HG02981 (cell line): ENCODE data around the gene CSAD.

ENCODE experiments used
- ATAC-seq: cut with Tn5 transposase; IDR thresholded peaks from one replicate; pipeline ENCODE4 v1.9.1; 2021; ENCODE audit warnings: mild to moderate bottlenecking, moderate library complexity; ENCODE audit not compliant: unreplicated experiment

Gene CSAD, protein sequence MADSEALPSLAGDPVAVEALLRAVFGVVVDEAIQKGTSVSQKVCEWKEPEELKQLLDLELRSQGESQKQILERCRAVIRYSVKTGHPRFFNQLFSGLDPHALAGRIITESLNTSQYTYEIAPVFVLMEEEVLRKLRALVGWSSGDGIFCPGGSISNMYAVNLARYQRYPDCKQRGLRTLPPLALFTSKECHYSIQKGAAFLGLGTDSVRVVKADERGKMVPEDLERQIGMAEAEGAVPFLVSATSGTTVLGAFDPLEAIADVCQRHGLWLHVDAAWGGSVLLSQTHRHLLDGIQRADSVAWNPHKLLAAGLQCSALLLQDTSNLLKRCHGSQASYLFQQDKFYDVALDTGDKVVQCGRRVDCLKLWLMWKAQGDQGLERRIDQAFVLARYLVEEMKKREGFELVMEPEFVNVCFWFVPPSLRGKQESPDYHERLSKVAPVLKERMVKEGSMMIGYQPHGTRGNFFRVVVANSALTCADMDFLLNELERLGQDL

DNA sequence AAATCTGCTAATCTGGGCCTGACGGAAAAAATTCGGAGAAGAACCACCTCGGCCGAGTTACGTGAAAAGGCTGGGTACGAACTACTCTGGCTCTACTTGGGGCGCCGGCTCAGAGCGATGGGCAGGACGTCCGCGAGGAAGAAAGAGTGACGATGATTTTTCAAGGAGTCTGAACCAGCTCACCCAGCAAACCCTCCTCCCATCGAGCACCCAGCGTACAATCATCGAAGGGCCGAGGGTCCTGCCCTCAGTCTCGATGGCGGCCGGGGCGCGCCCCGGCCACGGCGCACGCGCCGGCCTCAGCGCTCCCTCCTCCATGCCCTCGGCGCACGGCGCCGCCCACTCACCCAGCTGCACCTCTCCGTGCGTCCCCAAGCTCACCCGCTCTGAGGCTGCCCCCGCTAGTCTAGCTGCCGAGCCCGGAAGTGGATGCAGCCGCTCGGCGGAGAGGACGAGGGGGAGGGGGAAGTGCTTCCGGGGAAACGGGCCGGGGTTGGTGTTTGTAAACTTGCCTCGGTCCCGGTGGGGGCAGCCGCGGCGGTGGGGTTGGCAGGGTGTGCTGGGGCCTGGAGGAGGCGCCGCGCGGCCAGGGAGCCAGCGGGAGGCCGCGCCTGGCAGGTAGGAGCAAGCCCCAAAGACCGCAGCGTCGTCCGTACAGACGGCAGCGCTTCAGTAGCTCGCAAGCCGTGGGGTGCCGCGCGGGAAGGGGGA is at the start of gene CSAD, which contains the start of gene ZNF740:
CSAD (minus strand) TSS at position 706 of the 711 bp plus-strand sequence. CDS start 7,455 bp downstream, outside the sequence.
ZNF740 (plus strand) TSS at position 503 of the 711 bp plus-strand sequence. CDS start 1,262 bp downstream, outside the sequence.
- peak; percentile 93 for ATAC-seq

DNA sequence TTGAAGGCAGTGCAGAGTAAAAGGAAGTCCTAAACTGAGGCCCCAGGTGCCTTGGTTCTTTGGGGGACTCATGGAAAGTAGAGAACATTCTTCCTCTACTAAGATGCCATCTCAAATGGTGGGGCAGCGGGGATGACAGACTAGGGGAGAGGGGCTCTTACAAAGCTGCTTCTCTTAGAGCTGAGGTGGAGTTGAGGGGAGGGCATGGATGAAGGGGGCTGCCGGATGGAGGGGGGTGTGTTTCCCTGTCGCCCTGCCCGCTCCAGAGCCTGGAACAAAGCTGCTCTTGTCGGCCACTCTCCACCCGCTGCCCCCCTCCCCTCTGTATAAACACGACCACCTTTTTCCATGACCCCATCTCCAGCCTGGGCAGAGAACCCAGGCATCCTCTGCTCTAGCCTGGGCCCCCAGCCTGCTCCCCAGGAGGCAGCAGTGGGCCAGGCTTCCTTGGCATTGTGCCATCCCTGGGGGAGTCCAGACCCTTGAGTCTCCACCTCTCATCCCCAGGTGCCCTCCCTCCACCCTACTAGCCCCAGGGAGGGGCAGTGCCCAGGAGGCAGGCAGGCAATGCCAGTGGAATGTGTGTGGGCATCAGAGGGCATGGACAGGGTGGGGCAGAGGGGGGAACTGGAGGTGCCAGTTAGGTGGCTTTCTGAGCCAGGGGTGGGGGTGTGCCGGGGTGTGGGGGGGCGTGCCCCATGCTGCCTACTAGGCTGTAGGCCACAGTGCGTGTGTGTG is 49.6 kb upstream of the CSAD start:
- ATAC-seq: no peak

DNA sequence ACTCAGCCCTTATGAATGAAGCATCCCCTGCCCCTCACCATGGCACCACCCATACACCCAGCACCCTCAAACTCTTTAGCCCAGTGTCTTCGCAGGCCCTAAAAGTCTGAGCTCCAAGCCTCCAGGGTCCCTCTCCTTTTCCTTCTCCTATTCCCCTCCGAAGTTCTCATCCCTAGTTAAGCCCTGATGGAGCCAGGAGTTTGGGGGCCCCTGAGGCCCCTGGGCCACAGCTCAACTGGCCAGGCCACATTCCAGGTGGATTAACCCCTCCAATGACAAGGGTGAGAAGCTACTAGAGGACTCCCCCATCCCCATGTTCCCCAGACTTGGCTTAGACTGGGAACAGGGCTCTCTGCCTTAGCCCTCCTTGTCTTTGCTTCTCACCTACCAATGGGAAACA is 48.7 kb upstream of the CSAD start:
- no peak for ATAC-seq

DNA sequence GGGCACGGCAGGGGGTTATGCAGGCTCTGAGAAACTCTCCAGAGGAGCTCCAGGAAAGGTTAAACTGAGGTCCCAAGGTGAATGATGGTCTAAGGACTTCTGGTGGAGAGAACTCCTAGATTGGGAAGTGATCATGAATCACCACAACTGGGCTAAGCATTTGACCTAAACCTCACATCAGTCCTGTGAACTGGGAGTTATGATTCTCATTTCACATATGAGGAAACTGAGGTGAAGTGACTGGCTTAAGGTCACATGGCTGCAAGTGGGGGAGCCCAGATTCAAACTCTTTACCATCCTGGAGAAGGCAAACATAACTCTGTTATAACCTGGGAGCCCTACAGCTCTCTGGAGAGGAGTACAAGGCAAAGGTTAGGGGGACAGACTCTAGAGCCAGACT is 47.1 kb upstream of the CSAD start:
- ATAC-seq: no peak

DNA sequence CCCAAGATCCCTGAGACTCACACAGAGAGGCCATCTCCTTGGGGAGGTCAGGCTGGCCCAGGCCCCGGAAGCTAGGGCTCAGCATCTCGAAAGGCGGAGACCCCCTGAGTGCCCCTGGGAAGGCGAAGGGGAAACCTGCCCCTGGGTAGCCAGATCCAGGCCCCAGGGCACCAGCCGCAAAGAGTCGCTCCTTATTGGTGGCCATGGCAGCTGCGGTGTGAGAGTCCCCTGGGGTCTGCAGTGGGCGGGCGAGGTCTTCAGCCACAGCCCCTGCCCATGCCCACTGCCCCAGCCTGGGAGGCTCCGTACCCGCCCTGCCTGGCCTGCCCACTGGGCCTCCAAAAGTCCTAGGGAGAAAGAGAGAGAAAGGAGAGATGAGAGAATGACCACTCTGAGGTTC is 46.6 kb upstream of the CSAD start:
- no peak for ATAC-seq

DNA sequence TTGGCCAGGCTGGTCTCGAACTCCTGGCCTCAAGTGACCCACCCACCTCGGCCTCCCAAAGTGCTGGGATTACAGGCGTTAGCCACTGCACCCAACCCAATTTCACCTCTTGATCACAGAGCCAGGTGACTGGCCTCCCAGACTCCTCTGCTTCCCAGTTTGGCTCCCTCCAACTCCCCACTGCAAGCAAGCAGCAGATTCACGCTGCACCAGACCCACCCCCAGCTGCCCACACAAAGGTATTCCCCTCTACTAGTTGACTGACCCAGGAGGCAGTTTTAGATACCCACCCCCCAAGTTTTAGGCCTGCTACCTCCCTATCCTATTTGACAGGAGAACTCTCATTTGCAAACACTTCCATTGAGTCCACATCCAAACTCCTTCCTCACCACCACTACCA is 46.1 kb upstream of the CSAD start:
- no peak for ATAC-seq

DNA sequence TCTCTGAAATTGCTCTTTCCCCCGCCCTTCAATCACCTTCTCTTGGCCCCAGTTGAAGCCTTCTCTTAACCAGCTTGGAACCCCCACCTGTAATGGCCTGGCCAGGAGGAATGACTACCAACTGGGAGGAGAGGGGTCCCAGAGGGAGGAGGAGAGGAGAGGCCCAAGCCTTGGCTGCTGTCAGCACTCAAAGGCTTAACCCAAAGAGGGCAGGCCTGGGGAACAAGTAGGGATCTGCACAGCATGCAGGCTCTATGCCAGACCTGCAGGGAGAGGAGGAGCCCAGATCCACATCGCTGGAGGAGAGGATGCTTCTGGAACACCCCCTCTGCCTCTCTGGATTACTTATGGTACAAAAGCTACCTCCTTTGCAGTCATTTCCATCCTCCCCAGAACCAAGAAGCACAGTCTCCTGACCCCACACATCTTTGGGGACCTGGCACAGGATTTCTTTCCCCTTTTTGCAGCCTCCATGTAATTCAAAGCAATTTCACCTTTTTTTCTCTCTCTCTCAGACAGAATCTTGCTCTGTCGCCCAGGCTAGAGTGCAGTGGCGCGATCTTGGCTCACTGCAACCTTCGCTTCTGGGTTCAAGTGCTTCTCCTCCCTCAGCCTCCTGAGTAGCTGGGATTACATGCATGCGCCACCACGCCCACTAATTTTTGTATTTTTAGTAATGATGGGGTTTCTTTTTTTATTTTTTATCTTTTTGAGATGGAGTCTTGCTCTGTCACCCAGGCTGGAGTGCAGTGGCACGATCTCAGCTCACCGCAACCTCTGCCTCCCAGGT is 45.1 kb upstream of the CSAD start:
- no peak for ATAC-seq

DNA sequence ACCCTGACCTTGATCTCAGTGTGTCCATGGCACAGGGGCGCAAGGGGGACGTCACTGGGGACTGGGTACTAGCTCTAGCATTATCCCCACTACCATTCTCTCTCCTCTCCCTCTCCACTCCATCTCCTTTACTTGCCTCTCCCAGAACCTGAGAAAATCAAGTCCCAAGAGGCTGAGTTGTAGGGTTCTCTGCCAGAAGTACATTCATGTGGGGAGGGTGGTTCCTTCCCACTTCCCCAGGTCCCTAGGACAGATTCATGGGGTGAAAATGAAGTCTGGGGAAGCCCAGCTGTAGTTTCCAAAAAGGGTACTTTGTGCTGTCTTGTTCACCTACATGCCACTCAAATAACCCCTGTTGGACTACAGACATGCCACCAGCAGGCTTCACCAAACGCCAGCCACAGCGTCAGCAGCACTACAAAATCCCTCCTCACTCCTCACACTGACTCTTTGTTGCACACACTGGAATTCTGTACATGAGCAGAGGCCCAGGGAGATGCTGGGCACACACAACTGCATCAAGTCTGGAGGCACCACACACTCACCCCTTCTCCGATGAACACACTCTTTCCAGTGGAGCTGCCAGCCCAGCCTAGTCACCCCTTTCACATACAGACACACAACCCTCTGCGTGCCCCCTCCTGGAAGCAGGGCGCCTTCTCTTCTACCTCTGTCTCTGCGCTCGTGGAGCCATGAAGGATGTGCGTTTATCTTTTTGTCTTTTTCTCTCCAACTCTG is 44.3 kb upstream of the CSAD start:
- ATAC-seq: no peak

DNA sequence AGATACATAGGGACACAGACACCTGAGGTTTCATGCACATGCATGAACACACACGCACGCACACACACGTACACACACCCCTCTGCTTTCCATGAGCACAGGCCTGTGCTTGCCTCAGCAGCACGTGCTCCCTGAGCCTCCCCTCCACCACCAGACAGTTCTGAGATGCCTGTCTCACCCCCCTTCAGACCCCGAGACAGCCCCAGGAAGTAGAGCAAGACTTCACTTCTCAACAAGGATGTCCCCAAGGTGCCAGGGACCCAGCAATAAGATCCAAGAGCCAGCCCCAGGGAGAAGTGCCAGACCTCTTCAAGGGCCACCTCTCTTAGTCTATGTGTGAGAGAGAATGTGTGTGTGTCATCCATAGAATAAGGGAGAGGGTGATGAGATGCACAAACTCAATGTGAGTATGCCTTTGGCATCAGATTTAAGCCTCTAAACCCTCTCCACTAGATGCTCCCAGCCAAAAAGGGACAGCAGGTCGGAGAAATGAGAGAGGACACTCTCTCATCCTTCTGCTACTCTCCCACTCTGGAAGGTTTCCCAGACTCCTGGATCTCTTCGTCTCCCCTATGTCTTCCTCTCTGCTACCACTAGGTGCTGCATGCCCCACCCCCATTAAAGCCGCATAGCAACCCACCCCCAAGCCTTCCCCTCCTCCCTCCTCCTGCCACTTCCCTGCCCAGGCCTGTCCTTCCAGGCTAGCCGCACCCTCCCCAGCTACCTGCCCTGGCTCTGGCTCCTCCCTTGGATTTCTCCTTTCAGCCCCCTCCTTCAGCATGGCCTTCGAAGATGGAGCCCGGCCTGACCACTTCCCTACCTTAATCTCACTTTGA is 43.6 kb upstream of the CSAD start:
- no peak for ATAC-seq

DNA sequence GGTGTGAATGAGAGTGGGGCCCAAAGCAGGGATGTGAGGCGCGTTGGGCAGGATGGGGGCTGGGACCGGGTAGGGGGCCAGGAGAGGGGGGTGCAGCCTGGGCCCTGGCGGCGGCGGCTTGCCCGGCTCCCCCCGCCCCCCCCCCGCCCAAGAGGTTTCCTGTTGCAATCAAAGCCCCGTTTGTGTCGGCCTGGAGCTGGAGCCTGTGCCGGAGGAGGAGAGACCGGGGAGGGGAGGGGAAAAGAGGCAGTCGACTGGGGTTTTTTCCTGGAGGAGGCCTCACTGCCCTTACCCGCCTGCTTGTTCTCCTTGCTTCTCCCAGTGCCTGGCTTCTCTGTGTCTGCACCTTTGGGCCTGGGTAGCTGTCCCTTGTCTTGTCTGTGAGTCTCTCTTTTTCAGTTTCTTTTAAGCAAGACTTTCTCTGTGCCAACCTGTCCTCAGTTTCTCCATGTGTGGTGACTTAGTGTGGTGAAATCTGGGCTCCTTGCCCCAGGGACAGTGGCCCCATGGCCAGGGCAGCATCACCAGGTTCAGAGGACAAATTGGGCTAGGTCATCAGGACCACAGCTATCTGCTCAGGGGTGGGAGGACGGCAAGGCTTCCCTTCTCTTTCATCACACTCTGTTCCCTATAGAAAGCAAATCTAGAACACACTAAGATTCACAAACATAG is 42.8 kb upstream of the CSAD start:
- ATAC-seq: no peak

DNA sequence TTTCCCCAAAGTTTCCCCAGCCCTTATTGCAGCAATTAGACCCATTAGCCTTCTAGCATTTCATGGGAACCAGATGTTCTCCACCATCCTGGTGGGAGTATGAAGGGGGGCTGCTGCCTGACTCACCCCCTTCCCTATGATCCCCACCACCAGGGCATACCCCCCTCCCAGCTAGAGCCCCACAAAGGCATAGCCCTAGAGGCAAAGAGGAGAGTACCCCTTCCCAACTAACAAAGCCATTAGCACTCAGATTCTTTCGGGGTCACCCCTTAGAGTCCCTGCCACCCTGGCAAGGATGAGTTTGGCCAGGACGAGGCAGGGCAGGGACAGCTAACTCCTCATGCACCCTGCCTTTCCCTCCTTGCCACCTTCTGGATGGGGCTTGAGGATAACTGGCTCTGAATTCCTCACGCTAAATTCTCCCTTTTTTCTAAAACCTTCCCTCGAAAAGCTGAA is 42.1 kb upstream of the CSAD start:
- ATAC-seq: no peak

DNA sequence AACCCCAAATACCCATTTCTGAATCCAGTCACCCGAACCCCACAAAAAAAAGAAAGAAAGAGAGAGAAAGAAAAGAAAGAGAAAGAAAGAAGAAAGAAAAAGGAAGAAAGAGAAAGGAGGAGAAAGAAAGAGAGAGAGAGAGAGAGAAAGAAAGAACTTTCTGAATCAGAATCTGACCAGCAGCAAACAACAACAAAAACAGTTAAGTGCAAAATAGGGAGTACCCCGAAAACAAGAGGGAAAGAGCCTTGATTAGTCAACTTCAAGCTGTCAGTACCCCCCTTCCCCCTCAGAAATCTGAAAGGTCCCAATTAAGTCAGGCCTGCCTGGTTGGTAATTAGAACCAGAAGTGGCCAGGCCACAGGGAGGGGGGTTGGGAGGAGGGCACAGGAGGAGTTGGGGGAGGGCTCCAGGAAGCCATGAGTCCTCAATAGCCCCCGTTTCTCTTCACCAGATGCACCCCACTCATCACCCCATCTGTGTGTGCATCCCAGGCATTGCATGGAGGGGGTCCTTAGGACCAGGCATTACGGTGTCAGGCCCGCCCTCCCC is 41.5 kb upstream of the CSAD start:
- no peak for ATAC-seq

DNA sequence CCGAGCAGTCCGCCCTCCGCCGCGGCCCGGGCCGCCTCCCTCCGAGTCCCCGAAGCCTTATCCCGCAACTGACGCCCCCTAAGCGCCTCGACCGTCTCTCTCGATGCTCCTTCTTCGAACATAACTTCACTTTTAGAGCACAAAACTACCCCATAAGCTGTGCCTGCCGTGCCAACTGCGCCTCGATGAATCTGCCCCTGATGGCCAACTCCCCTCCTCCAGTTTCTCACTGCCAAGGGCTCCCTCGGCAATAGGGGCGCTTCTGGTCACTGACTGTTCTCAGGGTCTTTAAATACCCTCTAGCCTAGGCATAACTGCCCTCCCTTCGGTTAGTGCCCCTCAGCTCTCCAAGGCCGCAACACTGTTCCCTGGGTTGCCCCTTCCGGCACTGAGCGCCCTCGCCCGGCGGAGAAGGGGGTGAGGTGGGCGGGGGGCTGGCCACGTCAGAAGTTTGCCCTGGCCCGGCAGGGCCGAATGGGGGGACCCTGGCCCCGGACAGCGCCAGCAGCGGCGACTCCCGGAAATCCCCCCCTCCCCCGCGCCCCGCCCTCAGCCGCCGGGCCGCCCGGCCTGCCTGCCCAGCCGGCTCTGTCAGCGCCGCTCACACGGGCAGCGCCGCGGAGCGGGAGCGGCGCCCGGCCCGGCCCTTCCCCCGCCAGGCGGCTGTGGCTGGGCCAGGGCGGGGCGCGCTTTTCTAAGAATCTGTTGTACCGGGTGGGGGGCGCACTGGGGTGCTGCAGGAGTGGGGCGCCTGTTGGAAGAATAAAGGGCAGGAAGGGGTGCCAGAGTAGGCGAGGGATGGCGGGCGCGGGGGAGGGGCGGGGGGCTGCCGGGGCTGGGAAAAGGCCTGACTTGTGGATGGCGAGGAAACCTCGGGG is 40.7 kb upstream of the CSAD start:
- peak; percentile 22 for ATAC-seq

DNA sequence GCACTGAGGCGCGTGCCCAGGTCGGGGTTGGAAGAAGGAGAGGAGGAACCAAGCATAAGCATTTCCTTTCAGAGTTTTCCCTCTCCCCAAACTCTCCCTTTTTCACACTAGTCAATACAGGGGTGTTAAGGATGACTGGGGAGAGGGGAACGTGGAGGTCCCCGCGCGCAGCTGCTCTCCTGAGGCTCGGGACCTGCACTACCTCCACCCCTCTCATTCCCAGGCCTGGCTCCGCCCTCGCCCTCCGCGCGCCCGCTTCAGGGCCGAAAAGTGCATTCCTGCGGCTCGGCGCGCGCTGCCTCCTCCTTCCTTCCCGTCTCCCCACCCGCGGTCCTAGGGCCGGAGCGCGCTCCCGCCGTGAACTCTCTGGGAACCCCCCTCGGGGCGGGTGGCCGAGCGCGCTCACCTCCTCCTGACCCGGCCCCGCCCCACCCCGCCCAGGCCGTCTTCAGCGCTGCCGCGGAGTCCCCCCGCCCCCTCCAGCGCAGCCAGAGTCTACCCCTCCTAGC is 40.0 kb upstream of the CSAD start:
- peak; percentile 54 for ATAC-seq

DNA sequence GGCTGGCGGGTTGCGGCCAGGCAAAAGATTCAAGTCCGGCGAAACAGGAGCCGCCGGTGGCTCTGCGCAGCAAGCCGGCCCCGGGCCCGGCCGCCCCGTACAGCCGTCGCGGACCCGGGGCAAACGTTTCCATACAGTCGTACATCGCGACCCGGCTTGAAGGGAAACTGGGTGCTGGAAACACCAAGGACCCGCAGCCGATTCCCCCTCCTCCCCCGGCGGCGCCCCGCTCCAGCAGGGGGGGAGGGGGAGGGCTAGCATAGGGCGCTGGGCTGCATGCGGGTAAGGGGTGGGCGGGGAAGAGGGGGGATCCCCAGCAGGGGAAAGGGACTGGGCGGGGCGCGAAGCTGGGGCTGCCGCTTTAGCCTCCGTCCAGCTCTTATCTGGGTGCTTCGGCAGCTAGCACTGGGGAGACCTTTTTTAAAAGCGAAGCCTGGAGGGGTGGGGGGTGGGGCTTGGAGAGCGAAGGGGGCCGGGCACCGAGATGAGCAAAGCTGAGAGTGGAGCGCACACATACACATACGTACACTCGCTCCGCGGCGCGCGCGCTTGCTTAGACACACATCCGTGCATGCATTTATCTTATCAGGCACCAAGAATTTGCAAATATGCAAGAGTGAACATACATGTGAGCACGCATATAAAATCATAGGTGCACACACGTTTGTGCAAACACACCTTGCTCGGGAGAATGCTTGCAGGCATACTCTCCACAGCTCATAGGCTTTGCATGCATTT is 39.4 kb upstream of the CSAD start:
- ATAC-seq: peak; percentile 31

DNA sequence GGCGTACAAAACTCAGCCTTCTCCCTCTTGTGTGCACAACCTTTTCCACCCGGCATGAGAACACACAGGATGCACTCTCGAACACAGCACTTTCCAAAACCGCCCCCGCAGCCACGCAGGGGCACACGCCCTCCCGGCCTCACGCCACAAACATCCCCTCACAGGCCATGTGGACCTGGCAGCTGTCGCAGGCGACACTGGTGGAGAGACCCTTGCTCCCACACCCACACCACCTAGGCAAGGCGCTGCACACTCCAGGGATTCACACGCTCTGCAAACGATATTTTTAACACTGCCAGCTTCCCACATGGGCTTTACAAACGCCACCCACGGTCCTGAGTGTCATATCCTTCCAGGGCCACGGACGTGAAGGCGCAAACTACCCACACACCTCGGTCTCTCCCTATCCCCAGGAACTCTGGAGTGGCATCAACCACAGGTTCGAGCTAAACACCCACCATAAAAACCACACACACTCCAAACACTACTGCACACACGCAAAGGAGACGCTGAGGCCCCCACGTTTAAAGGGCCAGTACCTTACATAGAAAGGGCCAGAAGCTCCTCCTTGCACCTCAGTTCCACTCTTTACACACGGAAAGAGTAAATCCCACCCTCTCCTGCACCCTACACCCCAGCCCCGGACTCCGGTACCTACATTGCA is 38.7 kb upstream of the CSAD start:
- ATAC-seq: no peak
